SJCRH30 (cell line): Measurements from ENCODE around the gene NEK11. TPM values are rescaled to one million over a fixed set of nuclear protein-coding genes. Genes with fewer than 3 reads are reported as not detected.

Source experiments
- DNase-seq, 2 experiments: peaks; one replicate each; pipeline ENCODE4 v3.0.0-alpha.2; 2015 to 2020
- H3K27ac ChIP-seq: fragments of 250-450 bp; sonication (Bioruptor Pico); 2 replicates; pipeline ENCODE4 v1.5.1; 2020; ENCODE audit warnings: mild to moderate bottlenecking, moderate library complexity
- H3K27me3 ChIP-seq: fragments of 250-450 bp; sonication (Bioruptor Pico); 2 replicates; pipeline ENCODE4 v1.5.1; 2020; ENCODE audit warnings: mild to moderate bottlenecking, moderate library complexity
- H3K36me3 ChIP-seq: fragments of 250-450 bp; sonication (Bioruptor Pico); 2 replicates; pipeline ENCODE4 v1.5.1; 2020; ENCODE audit warnings: mild to moderate bottlenecking, moderate library complexity
- H3K4me1 ChIP-seq: fragments of 250-450 bp; sonication (Bioruptor Pico); 2 replicates; pipeline ENCODE4 v1.5.1; 2020; ENCODE audit warnings: mild to moderate bottlenecking, moderate library complexity
- H3K4me3 ChIP-seq: fragments of 250-450 bp; sonication (Bioruptor Pico); 2 replicates; pipeline ENCODE4 v1.5.1; 2020; ENCODE audit warnings: mild to moderate bottlenecking, moderate library complexity
- H3K9me3 ChIP-seq: fragments of 250-450 bp; sonication (Bioruptor Pico); replicated peaks from 2 replicates; pipeline ENCODE4 v1.5.1; 2020; ENCODE audit warnings: mild to moderate bottlenecking, moderate library complexity
- total RNA-seq: library from RNA; depleted of rRNA; stranded (reverse); fragments of >200 nt; shearing (Covaris generic); gene quantifications from 2 replicates; pipeline ENCODE4 v1.2.3, GENCODE V29; 2014

NEK11 gene
- total RNA-seq, 1 experiment from 2014 or later: 1.9 TPM

DNA sequence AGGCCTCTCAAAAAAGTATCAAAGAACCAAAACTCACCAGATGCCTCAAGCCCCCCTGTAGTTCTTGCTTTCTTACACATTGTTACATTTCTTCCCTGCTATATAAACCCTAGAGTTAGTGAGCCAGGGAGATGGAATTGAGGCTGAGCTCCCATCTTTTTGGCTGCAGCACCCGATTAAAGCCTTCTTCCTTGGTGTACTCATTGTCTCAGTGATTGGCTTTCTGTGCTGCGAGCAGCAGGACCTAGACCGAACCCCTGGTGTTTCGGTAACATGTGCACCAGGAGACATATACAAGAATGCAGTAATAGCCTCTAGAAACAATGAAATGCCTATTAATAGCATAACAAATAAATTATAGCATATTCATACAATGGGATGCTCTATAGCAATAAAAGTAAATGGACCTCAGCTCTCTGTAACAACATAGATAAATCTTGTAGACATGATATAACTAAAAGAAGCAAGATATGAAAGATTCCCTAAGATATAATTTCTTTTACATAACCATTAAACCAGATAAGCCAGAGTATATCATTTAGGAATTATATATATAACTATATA is 174.0 kb downstream of the NEK11 start:
- Histone ChIP-seq H3K27me3 (no peaks in the 10 kb centered on the region), H3K4me1 (no peaks in the 10 kb centered on the region), H3K27ac (no peak overlapping the region), H3K36me3 (no peaks in the 10 kb centered on the region), H3K9me3 (peaks cover 3% of the 10 kb centered on the region; the same call in 1 of the 2 replicates), H3K4me3 (no peak overlapping the region)
- DNase-seq: no peak

DNA sequence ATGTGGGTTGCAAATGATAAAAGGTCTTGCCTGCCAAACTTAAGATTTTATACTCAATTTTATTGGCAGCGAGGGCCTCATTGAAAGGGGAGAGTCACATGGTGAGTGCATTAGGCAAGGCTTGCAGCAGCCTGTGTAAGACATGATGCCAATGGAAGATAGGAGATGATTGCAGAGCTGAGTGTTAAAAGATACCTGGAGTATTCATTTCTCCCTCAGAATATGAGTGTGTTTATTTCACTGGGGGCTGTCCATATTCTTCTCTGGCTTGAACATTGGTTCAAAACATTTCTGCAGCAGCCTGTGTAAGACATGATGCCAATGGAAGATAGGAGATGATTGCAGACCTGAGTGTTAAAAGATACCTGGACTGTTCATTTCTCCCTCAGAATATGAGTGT is 189.7 kb downstream of the NEK11 start:
- peak overlapping the region; percentile 67 for H3K27ac ChIP-seq
- H3K4me1 ChIP-seq: peaks cover 19% of the 10 kb centered on the region
- H3K9me3 ChIP-seq: 0 out of 2 replicates have a peak, but pooled peaks cover 2% of the 10 kb centered on the region
- no peaks in the 10 kb centered on the region for H3K27me3 ChIP-seq
- no peak overlapping the region for H3K4me3 ChIP-seq
- no peaks in the 10 kb centered on the region for H3K36me3 ChIP-seq
- no peak for DNase-seq

DNA sequence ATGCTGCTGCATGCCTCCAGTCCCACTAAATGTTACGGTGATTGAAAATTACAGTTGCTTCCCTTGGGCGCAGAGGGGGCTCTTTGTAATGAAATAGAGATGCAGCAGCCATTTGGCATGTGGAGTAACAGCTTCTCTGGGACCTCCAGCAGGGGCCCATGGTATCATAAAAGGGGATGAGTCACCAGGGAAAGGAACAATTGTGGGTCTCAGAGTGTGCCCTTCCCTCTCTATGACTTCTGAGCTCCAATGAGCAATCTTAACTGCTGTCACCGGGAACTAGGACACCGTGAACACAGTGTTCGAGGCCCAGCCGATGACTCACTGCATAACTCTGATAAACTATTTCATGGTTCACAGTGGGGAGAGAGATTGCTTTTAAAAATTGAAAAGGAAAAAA is 190.1 kb downstream of the NEK11 start:
- Histone ChIP-seq H3K4me3 (peak overlapping the region; percentile 42), H3K36me3 (no peaks in the 10 kb centered on the region), H3K4me1 (peaks cover 19% of the 10 kb centered on the region), H3K9me3 (0 out of 2 replicates have a peak, but pooled peaks cover 2% of the 10 kb centered on the region), H3K27me3 (no peaks in the 10 kb centered on the region), H3K27ac (peak overlapping the region; percentile 67)
- peak; percentile 63 to 76 for DNase-seq

DNA sequence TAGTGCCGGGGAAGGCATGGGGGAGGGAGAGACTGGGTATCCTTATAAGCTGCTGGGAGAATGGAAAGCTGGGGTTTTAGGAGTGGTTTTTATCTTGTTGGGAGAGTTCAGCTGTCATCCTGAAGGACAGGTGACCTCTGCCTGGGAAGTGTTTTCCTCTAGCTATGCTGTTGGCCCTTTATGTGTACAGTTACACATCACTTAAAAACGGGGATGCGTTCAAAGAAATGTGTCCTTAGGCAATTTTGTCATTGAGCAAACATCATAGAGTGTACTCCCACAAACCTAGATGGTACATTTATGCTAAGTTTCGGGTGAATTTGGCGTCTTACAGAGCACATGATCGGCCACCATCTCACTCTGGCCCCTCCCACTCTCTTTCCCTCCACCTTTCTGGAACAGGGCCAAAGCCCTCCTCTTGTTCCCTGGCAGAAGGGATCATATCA is 190.6 kb downstream of the NEK11 start:
- peak; percentile 48 to 71 for DNase-seq
- Histone ChIP-seq H3K4me3 (peak overlapping the region; percentile 42), H3K4me1 (peaks cover 19% of the 10 kb centered on the region), H3K36me3 (no peaks in the 10 kb centered on the region), H3K9me3 (0 out of 2 replicates have a peak, but pooled peaks cover 2% of the 10 kb centered on the region), H3K27ac (peak overlapping the region; percentile 67), H3K27me3 (no peaks in the 10 kb centered on the region)

DNA sequence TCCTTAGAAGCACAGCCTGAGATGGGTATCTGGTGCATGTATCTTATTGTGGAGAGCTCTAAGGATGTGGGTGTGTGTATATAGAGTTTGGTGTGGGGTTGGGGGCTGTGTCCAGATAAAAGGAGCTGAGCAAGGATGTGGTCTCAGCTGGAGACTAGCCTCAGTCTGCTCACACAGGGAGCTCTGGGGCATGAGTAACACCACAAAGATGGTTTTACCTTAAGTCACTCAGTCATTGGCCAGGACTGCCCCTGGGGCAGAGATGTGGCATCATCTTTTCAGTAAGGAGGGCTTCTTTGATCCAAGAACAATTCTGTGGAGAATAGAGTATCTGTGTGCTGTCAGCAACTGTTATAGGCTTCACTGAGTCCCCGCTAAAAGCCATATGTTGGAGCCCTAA is 191.5 kb downstream of the NEK11 start:
- 0 out of 2 replicates have a peak, but pooled peaks cover 2% of the 10 kb centered on the region for H3K9me3 ChIP-seq
- H3K4me1 ChIP-seq: peaks cover 19% of the 10 kb centered on the region
- no peak overlapping the region for H3K4me3 ChIP-seq
- no peak overlapping the region for H3K27ac ChIP-seq
- no peaks in the 10 kb centered on the region for H3K27me3 ChIP-seq
- peak; percentile 4 to 8 for DNase-seq
- no peaks in the 10 kb centered on the region for H3K36me3 ChIP-seq

DNA sequence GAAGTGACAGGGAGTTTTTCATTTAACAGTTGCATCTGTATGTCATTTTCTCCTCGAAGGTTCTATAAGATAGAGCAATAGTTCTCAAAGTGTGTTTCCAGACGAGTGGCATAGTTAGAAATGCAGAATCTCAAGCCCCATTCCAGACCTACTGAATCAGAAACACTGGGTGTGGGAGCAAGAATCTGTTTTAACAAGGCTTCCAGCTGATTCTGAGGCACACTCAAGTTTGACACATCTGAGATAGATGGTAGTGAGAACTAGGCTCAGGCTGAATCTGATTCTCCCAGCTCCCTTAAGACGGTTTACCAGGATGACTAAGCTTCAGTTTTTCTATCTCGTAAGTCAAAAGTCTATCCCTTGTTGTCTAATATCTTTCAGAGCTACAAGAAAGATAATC is 195.1 kb downstream of the NEK11 start:
- Histone ChIP-seq H3K4me1 (peaks cover 14% of the 10 kb centered on the region), H3K27me3 (no peaks in the 10 kb centered on the region), H3K9me3 (0 out of 2 replicates have a peak, but pooled peaks cover 2% of the 10 kb centered on the region), H3K27ac (no peak overlapping the region), H3K36me3 (no peaks in the 10 kb centered on the region), H3K4me3 (no peak overlapping the region)
- DNase-seq: no peak

DNA sequence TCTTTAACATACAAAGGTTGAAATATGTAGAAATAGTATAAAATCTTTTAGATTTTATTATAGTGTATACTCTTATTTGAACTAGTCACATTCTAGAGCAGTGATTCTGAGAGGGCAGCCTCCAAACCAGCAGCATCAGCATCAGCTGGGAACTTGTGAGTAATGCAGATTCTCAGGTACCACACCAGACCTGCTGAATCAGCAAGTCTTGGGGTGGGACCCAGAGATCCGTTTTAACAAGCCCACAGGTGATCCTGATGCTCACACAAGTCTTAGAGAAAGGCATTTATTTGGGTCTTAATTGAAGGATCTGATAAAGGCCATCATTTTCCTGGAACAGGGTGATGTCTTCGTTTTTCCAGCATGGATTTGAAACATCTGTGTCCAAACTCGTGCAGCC is 195.9 kb downstream of the NEK11 start:
- DNase-seq: no peak
- Histone ChIP-seq H3K4me1 (peaks cover 8% of the 10 kb centered on the region), H3K9me3 (0 out of 2 replicates have a peak, but pooled peaks cover 2% of the 10 kb centered on the region)

DNA sequence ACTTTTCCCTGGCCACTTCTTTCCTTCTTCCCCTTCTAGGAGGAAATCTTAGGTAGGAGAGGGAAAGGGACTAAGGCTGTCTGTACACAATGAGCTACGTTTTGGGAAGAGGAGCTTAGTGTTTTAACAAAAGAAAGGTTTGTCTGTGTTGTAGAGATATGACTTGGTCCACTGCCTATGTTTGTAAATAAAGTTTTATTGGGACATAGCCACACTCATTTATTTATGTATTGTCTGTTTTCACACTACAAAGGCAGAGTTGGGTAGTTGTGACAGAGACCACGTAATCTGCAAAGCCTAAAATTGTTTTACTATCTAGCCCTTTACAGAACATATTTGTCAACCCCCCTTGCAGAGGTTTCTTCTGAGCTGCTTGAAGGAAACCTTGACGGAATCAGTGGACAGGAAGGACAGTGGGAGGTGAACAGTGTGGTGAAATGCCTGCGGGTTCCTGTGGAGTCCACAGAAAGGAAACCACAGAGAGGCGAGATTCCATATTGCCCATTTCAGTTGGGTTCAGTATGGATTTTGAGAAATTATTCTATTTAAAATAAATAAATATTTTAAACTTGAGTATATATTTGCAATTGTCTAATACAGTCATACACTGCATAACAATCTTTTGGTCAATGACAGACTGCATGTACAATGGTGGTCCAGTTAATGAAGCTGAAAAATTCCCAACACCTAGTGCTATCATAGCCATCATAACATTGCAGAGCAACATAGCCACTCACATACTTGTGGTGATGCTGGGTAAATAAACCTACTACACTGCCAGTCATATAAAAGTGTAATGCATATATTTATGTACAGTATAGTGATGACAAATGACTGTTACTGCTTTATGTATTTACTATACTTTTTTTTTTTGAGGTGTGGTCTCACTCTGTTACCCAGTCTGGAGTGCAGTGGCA is 197.0 kb downstream of the NEK11 start:
- H3K4me1 ChIP-seq: no peaks in the 10 kb centered on the region
- H3K9me3 ChIP-seq: 0 out of 2 replicates have a peak, but pooled peaks cover 2% of the 10 kb centered on the region
- no peak for DNase-seq
- H3K36me3 ChIP-seq: no peaks in the 10 kb centered on the region
- H3K27me3 ChIP-seq: no peaks in the 10 kb centered on the region
- H3K27ac ChIP-seq: no peak overlapping the region
- H3K4me3 ChIP-seq: no peak overlapping the region

More for the DNA sequence above, 195.9 kb downstream of the NEK11 start:
- H3K36me3 ChIP-seq: no peaks in the 10 kb centered on the region
- H3K27ac ChIP-seq: no peak overlapping the region
- no peak overlapping the region for H3K4me3 ChIP-seq
- no peaks in the 10 kb centered on the region for H3K27me3 ChIP-seq

DNA sequence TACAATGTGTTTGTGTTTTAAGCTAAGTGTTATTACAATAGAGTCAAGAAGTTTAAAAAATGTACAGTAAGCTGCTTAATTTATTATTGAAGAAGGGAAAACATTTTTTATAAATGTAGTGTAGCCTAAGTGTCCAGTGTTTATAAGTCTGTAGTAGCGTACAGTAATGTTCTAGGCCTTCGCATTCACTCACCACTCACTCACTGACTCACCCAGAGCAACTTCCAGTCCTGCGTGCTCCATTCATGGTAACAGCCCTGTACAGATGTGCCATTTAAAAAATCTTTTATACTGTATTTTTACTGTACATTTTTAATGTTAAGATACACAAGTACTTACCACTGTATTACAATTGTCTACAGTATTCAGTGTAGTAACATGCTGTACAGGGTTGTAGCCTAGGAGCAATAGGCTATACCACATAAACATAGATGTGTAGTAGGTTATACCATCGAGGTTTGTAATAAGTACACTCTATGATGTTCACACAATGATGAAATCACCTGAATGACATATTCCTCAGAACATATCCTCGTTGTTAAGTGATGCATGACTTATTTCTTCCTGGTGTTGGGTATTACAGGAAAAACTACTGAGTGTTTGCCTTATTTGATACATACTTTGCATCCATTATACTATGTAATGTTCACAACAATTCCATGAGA is 198.3 kb downstream of the NEK11 start:
- H3K4me3 ChIP-seq: no peak overlapping the region
- no peaks in the 10 kb centered on the region for H3K4me1 ChIP-seq
- H3K27me3 ChIP-seq: no peaks in the 10 kb centered on the region
- DNase-seq: no peak
- no peak overlapping the region for H3K27ac ChIP-seq
- H3K9me3 ChIP-seq: no peaks in the 10 kb centered on the region
- no peaks in the 10 kb centered on the region for H3K36me3 ChIP-seq

DNA sequence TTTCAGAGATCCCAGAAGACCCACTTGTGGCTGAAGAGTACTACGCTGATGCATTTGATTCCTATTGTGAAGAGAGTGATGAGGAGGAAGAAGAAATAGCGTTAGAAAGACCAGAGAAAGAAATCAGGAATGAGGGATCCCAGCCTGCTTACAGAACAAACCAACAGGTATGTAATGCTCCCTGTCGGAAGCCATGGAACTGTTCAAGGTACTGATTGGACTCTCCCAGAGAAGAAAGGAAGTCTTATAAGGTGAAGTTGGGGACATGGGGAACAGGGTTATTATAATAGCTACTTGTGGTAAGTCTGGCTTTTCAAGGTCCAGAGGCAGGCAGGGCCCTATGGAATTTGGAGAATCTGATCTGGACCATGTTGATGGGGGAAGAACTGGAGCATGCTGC is 201.8 kb downstream of the NEK11 start:
- no peak for DNase-seq
- no peaks in the 10 kb centered on the region for H3K36me3 ChIP-seq
- peaks cover 4% of the 10 kb centered on the region; the same call in 1 of the 2 replicates for H3K4me1 ChIP-seq
- H3K4me3 ChIP-seq: no peak overlapping the region
- no peaks in the 10 kb centered on the region for H3K9me3 ChIP-seq
- no peaks in the 10 kb centered on the region for H3K27me3 ChIP-seq
- no peak overlapping the region for H3K27ac ChIP-seq

DNA sequence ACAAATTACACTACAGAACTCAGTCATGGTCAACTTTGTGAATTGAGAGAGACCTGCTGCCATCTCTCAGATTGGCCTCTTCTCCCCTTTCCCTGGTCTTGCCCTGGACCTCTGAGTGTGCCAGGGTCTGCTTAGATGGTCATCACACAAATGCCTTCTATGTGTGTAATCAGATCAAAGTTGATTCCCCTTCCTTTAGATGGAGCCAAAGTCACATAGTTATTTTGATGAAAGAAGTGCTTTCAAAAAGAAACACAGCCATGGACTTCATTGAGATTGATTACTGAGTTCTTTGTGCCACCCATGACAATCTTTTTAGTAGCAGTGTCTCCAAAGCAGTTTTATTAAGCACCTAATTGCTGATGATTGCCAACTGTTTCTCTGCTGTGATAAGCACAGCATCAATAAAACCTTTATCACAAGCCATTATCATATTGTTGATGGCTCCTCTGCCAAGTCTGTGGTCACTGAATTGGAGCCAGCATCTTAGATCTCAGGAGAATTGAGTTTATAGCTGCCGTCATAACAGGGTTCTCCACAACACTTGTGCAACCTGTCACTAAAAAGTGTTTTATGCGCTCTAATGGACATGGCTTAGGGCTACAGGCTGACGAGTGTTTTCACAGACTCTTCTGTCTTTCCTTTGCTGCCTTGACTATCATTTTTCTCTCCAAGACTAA is 205.2 kb downstream of the NEK11 start:
- no peaks in the 10 kb centered on the region for H3K27me3 ChIP-seq
- H3K9me3 ChIP-seq: no peaks in the 10 kb centered on the region
- peak in 1 of 2 experiments; percentile 21 for DNase-seq
- peaks cover 8% of the 10 kb centered on the region; the same call in 1 of the 2 replicates for H3K4me1 ChIP-seq
- no peak overlapping the region for H3K27ac ChIP-seq
- H3K36me3 ChIP-seq: no peaks in the 10 kb centered on the region
- H3K4me3 ChIP-seq: no peak overlapping the region

DNA sequence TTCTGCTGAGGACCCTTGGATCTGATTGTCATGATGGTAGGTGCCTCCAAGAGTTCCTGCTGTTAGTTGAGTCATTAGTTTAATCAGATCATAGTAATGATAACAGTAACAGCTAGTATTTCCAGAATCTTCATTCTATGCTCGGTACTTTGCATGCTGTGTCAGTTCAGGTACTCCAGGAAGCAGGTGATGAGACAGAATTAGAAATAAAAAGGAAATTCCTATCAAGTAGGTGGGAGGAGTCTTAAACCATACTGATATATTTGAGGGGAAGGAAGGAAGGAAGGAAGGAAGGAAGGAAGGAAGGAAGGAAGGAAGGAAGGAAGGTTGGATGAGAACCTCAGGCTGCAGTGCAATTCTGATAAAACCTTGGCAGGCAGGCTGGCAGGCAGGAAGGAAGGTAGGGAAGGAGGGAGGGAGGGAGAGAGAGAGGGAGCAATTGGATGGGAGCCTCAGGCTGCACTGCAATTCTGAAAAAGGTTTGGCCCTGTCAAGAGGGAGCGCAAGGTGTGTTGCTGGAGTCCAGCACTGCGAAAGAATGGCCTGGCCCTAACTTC is 206.1 kb downstream of the NEK11 start:
- Histone ChIP-seq H3K4me1 (peaks cover 8% of the 10 kb centered on the region; the same call in 1 of the 2 replicates), H3K27me3 (no peaks in the 10 kb centered on the region), H3K36me3 (no peaks in the 10 kb centered on the region), H3K9me3 (no peaks in the 10 kb centered on the region), H3K27ac (no peak overlapping the region), H3K4me3 (no peak overlapping the region)
- DNase-seq: no peak

DNA sequence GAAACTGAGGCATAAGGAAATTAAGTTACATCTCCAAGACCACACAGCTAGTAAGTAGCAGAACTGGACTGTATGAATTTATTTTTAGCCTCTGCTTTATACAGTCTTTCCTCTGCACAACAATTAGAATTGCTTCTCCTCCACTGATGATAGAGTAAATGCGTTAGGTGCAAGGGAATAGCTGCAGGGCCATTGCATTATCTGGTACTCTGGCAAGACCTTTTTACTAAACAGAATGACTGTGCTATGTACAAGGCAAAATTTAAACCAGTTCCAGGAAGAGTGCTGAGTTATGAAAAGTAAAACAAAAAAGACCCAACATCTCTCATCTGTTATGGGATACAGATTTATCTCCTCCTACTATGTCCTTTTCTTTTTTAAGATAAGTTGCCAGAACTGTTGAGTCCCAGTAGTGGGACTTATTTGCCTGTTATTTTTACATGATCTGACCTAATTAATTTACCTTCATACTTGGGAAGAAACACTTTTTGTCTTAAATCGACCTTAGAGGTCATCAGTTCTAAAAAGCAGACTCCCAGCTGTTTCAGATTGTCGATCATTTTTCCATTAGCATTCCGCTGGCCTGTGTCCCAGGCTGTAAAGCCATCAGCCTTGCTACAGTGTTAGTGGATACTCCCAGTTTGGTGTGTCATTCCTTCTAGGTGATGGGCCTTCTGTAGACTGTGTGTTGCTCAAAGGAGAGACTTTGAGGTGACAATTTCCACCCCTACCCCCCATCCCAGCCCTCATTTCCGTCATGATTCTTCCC is 207.4 kb downstream of the NEK11 start:
- H3K9me3 ChIP-seq: no peaks in the 10 kb centered on the region
- H3K27me3 ChIP-seq: no peaks in the 10 kb centered on the region
- no peaks in the 10 kb centered on the region for H3K36me3 ChIP-seq
- peaks cover 8% of the 10 kb centered on the region; the same call in 1 of the 2 replicates for H3K4me1 ChIP-seq
- H3K4me3 ChIP-seq: no peak overlapping the region
- H3K27ac ChIP-seq: no peak overlapping the region
- DNase-seq: peak; percentile 7 to 34
